BLaER1 (cell line): ENCODE measurements around the gene CITED4.
A peak's percentile ranks its signal among the peaks of the same experiment; 100 is the strongest.

ENCODE experiments used
- H3K27ac ChIP-seq: shearing (Covaris generic); formaldehyde crosslinking; 2 replicates; pipeline ENCODE4 v1.8.1; 2022
- H3K27me3 ChIP-seq: shearing (Covaris generic); formaldehyde crosslinking; 2 replicates; pipeline ENCODE4 v1.8.1; 2022
- H3K36me3 ChIP-seq: shearing (Covaris generic); formaldehyde crosslinking; 2 replicates; pipeline ENCODE4 v1.8.1; 2022
- H3K4me1 ChIP-seq: shearing (Covaris generic); formaldehyde crosslinking; 2 replicates; pipeline ENCODE4 v1.8.1; 2022
- H3K4me2 ChIP-seq: shearing (Covaris generic); formaldehyde crosslinking; 2 replicates; pipeline ENCODE4 v1.8.1; 2022
- H3K4me3 ChIP-seq: shearing (Covaris generic); formaldehyde crosslinking; 2 replicates; pipeline ENCODE4 v1.8.1; 2022
- H3K9ac ChIP-seq: shearing (Covaris generic); formaldehyde crosslinking; 2 replicates; pipeline ENCODE4 v1.8.1; 2022
- H3K9me3 ChIP-seq: shearing (Covaris generic); formaldehyde crosslinking; 2 replicates; pipeline ENCODE4 v1.8.1; 2022
- H4K20me1 ChIP-seq: shearing (Covaris generic); formaldehyde crosslinking; 2 replicates; pipeline ENCODE4 v1.8.1; 2022
- Cebpa-rat ChIP-seq: shearing (Covaris generic); IDR thresholded peaks from 2 replicates; pipeline ENCODE4 v1.8.1; 2022

The CITED4 gene, protein sequence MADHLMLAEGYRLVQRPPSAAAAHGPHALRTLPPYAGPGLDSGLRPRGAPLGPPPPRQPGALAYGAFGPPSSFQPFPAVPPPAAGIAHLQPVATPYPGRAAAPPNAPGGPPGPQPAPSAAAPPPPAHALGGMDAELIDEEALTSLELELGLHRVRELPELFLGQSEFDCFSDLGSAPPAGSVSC

DNA sequence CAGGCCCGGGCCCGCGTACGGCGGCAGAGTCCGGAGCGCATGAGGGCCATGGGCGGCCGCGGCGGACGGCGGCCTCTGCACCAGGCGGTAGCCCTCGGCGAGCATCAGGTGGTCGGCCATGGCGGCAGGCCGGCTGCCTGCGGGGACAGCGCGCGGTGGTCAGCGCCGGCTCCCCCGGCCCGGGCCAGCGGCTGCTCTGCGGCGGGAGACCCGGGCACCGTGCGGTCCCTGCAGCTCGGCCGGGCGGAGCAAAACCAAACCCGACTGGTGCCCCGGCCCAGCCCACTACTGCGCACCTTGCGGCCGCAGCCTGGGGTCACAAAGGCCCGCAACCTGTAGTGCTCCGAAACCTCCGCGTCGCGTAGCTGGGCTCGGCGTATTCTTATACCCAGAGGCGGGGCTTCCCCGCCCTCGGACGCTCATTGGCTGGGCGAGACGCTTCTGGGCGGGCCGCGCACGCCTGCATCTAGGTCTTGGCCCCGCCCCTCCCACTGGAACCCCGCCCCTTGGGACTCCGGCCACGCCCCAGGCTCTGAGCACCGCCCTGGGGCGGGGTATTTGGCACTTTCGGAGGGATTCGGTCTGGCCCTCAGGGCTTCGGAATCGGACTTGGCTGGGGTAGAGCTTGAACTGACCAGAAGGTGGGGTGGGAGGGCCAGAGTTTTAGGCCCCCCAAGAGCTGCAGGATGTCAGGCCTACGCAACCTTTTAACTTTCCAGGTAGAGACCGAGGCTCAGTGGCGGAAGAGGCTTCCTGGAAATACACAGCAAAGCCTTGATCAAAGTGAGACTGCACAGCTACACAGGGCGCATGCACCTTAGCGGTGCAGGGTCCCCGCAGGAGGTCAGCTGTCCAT, at the start of gene CITED4:
Gene CITED4, minus strand, starts transcription at position 356 of the 856 bp plus-strand sequence. Its CDS starts 236 bp downstream, at position 120.
- peak within 1 kb of the TSS; percentile 92 for H3K9ac ChIP-seq
- peaks cover 12% of the 10 kb centered on the region; the same call in 1 of the 2 replicates for H4K20me1 ChIP-seq
- H3K27me3 ChIP-seq = peaks cover 10% of the 10 kb centered on the region; the same call in 1 of the 2 replicates
- peak within 1 kb of the TSS; percentile 98 for H3K4me2 ChIP-seq
- H3K4me1 ChIP-seq = peaks cover 43% of the 10 kb centered on the region
- peak within 1 kb of the TSS; percentile 91 for H3K4me3 ChIP-seq
- no peaks in the 10 kb centered on the region for H3K9me3 ChIP-seq
- peak within 1 kb of the TSS; percentile 90 for H3K27ac ChIP-seq
- no peaks in the 10 kb centered on the region for H3K36me3 ChIP-seq
- TF ChIP-seq Cebpa-rat = no peak

DNA sequence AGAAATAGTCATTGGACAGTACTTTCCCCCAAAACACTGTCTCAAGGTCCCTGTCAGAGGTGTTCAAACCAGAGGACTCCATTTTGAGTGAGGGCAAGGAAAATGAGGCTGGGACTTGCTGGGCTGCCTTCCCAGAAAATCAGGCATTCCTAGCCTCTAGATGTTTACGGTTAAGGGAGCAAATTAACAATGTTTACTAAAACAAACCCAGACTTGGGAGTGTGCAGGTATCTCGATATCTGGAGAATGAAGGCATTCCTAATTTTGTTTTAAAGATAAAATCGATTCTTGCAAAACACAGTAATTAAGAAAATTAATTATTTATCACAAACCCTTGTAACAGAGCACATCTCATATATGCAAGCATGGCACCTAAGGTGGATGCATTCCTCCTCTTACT, 48.9 kb upstream of the CITED4 start:
- no peak overlapping the region for H3K4me2 ChIP-seq
- H3K36me3 ChIP-seq = no peaks in the 10 kb centered on the region
- no peaks in the 10 kb centered on the region for H3K4me1 ChIP-seq
- no peaks in the 10 kb centered on the region for H3K27me3 ChIP-seq
- H4K20me1 ChIP-seq = no peaks in the 10 kb centered on the region
- H3K27ac ChIP-seq = no peak overlapping the region
- TF ChIP-seq Cebpa-rat = no peak
- H3K4me3 ChIP-seq = no peak overlapping the region
- H3K9me3 ChIP-seq = no peaks in the 10 kb centered on the region
- H3K9ac ChIP-seq = no peak overlapping the region

DNA sequence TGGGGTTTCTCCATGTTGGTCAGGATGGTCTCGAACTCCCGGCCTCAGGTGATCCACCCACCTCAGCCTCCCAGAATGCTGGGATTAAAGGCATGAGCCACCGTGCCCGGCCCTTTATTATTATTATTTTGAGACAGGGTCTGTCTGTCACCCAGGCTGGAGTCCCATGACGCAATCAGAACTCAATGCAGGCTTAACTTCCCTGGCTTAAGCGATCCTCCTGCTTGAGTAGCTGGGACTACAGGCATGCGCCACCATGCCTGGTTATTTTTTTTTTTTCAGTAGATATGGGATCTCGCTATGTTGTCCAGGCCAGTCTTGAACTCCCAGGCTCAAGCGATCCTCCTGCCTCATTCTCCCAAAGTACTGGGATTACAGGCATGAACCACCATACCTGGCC, 47.1 kb upstream of the CITED4 start:
- no peak for TF ChIP-seq Cebpa-rat
- Histone ChIP-seq H3K4me1 (peaks cover 9% of the 10 kb centered on the region; the same call in 1 of the 2 replicates), H3K4me2 (no peak overlapping the region), H4K20me1 (no peaks in the 10 kb centered on the region), H3K36me3 (no peaks in the 10 kb centered on the region), H3K27me3 (no peaks in the 10 kb centered on the region), H3K9ac (no peak overlapping the region), H3K4me3 (no peak overlapping the region), H3K27ac (no peak overlapping the region), H3K9me3 (no peaks in the 10 kb centered on the region)

DNA sequence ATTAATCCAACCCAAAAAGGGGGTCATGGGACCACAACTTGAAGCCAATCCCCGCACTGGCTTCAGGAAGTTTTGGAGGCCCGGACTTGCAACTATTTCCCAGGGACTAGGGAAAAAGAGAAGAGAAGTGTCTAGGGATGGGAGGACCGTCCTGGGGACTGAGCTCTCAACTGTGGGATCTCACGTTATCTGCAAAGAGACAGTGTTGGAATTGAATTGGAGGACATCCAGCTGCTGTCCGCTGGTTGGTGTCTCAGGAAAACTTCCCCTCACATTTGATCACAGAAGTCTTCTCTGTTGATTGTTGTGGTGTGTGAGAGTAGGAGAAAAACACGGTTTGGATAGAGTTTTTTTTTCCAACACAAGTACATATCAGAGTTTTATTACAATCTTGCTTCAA, 46.2 kb upstream of the CITED4 start:
- Histone ChIP-seq H3K9ac (no peak overlapping the region), H3K4me2 (no peak overlapping the region), H4K20me1 (no peaks in the 10 kb centered on the region), H3K4me3 (no peak overlapping the region), H3K27ac (no peak overlapping the region), H3K36me3 (no peaks in the 10 kb centered on the region), H3K27me3 (no peaks in the 10 kb centered on the region), H3K4me1 (peaks cover 12% of the 10 kb centered on the region), H3K9me3 (no peaks in the 10 kb centered on the region)
- TF ChIP-seq Cebpa-rat = no peak

DNA sequence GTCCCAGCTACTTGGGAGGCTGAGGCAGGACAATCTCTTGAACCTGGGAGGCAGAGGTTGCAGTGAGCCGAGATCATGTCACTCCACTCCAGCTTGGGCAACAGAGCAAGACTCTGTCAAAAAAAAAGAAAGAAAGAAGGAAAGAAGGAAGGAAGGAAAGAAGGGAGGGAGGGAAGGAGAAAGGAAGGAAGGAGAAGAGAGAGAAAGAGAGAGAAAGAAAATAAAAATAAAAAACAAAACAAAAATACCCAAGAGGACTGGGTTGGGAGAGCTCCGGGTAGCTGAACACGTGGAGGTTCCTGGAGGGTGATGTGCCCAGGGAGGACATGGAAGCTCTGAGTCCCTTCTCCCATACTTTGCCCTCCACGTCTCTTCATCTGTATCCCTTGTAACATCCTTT, 45.7 kb upstream of the CITED4 start:
- no peak for TF ChIP-seq Cebpa-rat
- no peaks in the 10 kb centered on the region for H4K20me1 ChIP-seq
- no peak overlapping the region for H3K9ac ChIP-seq
- H3K4me3 ChIP-seq = no peak overlapping the region
- no peak overlapping the region for H3K4me2 ChIP-seq
- H3K36me3 ChIP-seq = no peaks in the 10 kb centered on the region
- peaks cover 16% of the 10 kb centered on the region for H3K4me1 ChIP-seq
- no peaks in the 10 kb centered on the region for H3K27me3 ChIP-seq
- H3K9me3 ChIP-seq = no peaks in the 10 kb centered on the region
- H3K27ac ChIP-seq = no peak overlapping the region

DNA sequence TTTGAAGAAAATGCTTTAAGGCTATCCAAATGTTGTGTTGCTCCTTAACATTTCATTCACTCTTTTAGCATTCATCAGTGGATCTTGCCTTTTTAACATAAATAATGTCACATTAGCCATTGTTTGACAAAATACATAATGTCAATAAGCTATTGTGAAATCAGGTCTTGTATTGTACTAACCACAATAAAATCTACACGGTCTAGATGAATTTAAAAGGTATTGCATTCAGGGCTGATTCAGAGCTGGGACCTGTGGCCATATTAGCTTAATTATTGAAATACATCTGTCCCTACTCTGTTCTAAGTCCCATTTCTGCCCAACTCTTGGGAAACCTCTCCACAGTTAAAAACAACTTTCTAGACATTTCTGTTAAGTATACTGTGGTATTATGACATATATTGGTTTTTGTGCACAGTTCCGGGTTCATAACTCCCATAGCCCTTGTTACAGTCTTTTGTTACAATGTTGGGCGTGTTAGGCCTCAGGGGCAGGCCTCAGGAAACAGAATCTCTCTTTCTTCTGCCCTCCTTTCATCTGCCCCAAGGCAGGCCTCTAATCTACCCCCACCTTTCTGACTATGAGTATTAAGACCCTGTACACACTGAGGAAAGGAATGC, 44.7 kb upstream of the CITED4 start:
- Histone ChIP-seq H4K20me1 (no peaks in the 10 kb centered on the region), H3K9ac (no peak overlapping the region), H3K27me3 (no peaks in the 10 kb centered on the region), H3K9me3 (no peaks in the 10 kb centered on the region), H3K4me3 (no peak overlapping the region), H3K4me1 (peaks cover 26% of the 10 kb centered on the region), H3K27ac (no peak overlapping the region), H3K36me3 (no peaks in the 10 kb centered on the region), H3K4me2 (no peak overlapping the region)
- no peak for TF ChIP-seq Cebpa-rat

DNA sequence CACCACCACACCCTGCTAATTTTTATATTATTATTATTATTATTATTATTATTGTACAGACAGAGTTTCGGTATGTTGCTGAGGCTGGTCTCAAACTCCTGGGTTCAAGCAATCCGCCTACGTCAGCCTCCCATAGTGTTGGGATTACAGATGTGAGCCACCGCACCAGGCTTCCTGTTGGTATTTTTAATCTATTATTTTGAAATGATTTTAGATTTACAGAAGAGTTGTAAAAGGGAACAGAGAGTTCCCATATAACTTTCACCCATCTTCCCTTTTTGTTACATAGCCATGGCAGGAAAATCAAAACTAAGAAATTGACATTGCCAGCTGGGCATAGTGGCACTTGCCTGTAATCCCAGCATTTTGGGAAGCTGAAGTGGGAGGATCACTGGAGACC, 42.9 kb upstream of the CITED4 start:
- peaks cover 34% of the 10 kb centered on the region for H3K4me1 ChIP-seq
- no peak for TF ChIP-seq Cebpa-rat

DNA sequence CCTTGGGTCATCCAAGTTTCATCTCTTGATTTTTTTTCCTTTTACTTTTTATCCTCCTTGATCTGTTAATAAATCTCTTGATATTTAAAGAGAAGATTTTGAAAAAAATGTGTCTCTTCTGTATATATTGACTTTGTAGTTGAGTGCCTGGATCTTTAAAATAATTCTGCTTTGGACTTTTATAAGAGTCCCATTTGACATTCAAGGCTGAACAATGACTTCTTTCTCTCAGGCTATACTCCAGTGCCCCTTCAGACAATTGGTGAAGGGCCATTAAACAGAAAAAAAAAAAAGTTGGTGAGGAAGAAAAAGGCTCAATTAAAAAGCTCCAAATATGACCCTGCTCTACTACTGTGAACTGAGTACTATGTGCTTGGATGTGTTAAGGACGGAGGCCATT, 40.9 kb upstream of the CITED4 start:
- Histone ChIP-seq H3K9ac (no peak overlapping the region), H3K9me3 (no peaks in the 10 kb centered on the region), H3K36me3 (no peaks in the 10 kb centered on the region), H3K27me3 (no peaks in the 10 kb centered on the region), H3K4me3 (no peak overlapping the region), H3K27ac (no peak overlapping the region), H4K20me1 (no peaks in the 10 kb centered on the region), H3K4me2 (peak overlapping the region; percentile 89), H3K4me1 (peaks cover 39% of the 10 kb centered on the region)
- TF ChIP-seq Cebpa-rat = no peak

More for the DNA sequence above, 42.9 kb upstream of the CITED4 start:
- H3K4me3 ChIP-seq = no peak overlapping the region
- no peak overlapping the region for H3K27ac ChIP-seq
- H3K9ac ChIP-seq = no peak overlapping the region
- peak overlapping the region; percentile 15; the same call in 1 of the 2 replicates for H3K4me2 ChIP-seq
- no peaks in the 10 kb centered on the region for H3K27me3 ChIP-seq
- H3K36me3 ChIP-seq = no peaks in the 10 kb centered on the region
- H4K20me1 ChIP-seq = no peaks in the 10 kb centered on the region
- no peaks in the 10 kb centered on the region for H3K9me3 ChIP-seq

DNA sequence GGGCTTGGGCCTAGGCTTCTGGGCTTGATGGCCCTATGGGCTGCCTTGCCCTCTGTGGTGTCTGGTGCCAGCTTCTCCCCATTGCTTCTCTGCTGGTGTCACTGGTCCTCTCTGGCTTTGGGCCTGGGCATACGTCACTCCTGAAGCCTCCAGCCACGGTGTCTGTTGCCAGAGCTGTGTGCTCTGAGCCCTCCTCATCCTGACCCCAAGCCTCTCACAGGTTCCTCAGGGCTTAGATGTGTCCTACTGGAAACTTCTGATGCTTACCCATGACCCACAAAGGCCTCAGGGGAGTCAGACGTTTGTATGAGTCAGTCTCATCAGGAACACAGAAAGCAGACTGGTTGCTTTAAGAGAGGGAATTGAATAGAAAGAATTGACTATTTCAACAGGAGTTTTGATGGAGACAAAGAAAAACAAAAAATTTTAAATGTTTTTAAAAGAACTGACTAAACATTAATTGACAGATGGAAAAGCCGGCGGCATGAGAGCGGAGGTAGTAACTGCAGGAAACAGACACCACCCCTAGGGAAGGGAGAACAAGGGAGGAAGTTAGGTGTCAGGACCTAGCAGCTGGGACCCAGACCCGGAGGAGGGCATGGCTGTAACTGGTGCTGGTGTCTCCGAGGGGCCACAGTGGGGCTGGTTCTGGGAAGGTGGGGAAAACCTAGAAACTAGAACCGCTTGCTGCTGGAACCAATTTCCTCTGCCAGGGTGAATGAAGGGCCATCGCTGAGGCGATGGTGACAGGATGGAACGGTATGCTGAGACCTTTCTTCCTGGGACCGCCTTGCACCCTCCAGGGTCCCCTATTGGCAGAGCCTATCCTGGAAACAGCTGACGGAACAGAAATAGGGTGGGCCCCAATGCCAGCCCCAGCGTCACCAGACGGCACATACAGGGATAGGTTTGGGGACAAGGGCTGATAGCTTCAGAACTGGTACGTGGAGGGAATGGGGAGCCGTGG, 40.0 kb upstream of the CITED4 start:
- Histone ChIP-seq H3K4me1 (peaks cover 40% of the 10 kb centered on the region), H3K4me2 (peak overlapping the region; percentile 89), H3K36me3 (no peaks in the 10 kb centered on the region), H3K9ac (peak overlapping the region; percentile 65; the same call in 1 of the 2 replicates), H3K9me3 (no peaks in the 10 kb centered on the region), H3K27ac (peak overlapping the region; percentile 69), H3K27me3 (no peaks in the 10 kb centered on the region), H4K20me1 (no peaks in the 10 kb centered on the region), H3K4me3 (peak overlapping the region; percentile 51)
- TF ChIP-seq Cebpa-rat = no peak
